Measurements from ENCODE around the gene SPEM3.
"Not testable (repeated sequence)": the region's sequence is repeated elsewhere in the genome, so short reads cannot be mapped to it uniquely, and the experiment has no call there.

Gene SPEM3

DNA sequence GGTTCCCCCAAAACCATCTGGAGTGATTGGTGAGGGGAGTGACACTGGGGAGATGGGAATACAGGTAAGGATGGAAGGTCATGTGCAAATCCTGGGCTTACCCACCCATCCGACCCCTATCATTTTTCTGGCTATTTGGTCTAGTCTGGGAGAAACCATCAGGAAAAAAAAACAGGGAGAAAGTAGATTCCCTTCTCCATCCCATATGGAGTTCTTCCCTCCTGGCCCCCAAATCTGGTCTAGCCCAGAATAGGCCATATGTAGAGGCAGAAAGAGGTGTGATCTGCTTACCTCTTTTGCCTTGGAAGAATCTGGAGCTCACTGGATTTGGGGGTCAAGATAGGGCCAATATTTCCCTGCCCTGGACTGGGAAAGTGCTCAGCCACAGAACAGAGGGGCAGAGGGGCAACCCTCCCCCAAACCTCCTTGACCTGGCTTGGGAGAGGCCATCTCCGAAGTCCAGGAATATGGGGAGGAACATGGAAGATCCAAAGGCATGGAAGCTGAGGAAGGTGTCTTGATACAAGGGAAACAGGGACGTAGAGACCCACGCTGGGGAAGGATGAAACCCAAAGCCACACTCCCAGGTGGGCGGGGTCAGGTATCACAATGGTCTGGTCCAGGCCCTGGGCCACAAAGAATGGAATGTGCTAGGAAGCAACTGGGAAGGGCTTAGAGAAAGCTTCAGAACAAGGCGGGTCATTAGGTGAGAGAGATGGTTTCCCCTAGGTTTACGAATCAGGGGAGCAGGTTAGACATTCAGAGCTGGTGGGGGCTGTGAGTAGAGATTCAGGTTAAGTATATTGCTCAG is 32.4 kb downstream of the SPEM3 start:
- peaks cover 4% of the 10 kb centered on the region for H3K4me1 ChIP-seq (ENCODE audit: control insufficient read depth, insufficient read depth, low read length)
- H3K27me3 ChIP-seq (ENCODE audit: control insufficient read depth, insufficient read depth, low read length), result peaks cover 2% of the 10 kb centered on the region
- no peak overlapping the region for H3K9ac ChIP-seq (ENCODE audit: low read depth, low read length)
- no peak overlapping the region for H3K4me3 ChIP-seq (ENCODE audit: low read depth, low read length)
- no peaks in the 10 kb centered on the region for H3K9me3 ChIP-seq (ENCODE audit: control insufficient read depth, insufficient read depth, low read length)
- H3K36me3 ChIP-seq (ENCODE audit: control insufficient read depth, insufficient read depth, low read length), result peaks cover 2% of the 10 kb centered on the region

DNA sequence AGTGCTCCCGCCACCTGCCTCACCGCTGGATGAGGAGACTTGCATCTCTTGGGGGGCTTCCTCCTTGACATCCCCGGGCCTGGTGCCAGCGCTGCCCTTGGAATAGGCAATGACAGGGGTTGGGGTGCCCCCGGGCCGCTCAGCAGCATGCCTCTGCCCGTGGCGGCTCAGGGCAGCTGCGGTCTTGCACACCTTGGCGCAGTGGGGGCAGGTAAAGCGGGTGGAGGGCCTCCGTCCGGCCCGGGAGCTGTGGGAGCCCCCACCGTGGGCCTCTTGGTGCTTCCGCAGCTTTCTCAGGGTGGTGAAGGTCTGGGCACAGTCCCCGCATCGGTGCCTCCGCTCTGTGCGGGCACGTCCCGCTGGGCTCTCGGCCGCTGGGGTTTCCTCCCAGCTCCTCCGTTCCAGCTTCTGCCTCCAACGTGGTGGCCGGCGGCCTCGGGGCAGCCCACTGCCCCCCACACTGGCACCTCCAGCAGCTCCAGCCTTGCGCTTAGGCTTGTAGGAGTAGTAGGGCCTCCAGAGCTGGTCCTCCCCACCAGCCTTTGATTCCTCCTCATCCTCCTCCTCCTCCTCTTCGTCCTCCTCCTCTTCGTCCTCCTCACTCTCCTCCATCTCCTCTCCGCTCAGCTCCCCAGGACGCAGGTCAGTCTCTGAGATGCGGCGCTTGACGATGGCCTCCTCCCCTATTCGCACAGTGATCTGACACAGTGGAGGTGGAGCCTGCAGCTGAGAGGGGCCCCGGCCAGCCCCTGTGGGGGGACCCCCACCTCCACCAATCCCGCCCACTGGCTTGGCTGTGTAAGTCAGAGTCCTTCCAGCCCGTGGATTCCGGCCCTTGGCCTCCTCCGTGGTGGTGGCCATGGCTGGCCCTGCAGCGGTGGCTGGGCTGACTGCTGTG is 34.1 kb downstream of the SPEM3 start:
- H3K4me3 ChIP-seq (ENCODE audit: low read depth, low read length), result no peak overlapping the region
- H3K9me3 ChIP-seq (ENCODE audit: control insufficient read depth, insufficient read depth, low read length), result no peaks in the 10 kb centered on the region
- H3K4me1 ChIP-seq (ENCODE audit: control insufficient read depth, insufficient read depth, low read length), result peaks cover 4% of the 10 kb centered on the region
- H3K27me3 ChIP-seq (ENCODE audit: control insufficient read depth, insufficient read depth, low read length), result peaks cover 2% of the 10 kb centered on the region
- peaks cover 2% of the 10 kb centered on the region for H3K36me3 ChIP-seq (ENCODE audit: control insufficient read depth, insufficient read depth, low read length)
- H3K9ac ChIP-seq (ENCODE audit: low read depth, low read length), result no peak overlapping the region

DNA sequence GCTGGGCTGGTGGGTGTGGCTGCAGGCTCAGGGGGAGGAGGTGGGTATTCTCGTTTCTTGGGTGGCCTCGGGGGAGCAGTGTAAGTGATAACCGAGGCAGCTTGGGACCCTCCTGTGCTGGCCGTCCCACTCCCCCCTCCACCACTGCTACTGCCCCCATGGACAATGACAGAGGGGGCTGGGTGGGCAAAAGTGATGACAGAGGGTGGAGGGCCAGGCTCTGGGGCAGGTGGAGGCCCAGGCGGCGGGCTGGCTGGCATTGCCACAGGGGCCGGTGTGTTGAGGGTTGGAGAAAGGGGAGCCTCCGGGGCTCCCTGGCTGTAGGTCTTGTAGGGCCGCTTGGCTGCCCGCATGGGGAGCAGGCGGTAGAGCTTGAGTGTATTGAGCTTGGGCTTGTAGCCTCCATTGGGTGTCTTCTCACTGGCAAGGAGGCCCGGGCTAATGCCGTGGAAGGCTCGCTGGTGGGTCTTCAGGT is 34.8 kb downstream of the SPEM3 start:
- Histone ChIP-seq H3K36me3 (ENCODE audit: control insufficient read depth, insufficient read depth, low read length) (peaks cover 2% of the 10 kb centered on the region), H3K27me3 (ENCODE audit: control insufficient read depth, insufficient read depth, low read length) (peaks cover 2% of the 10 kb centered on the region), H3K4me1 (ENCODE audit: control insufficient read depth, insufficient read depth, low read length) (peaks cover 4% of the 10 kb centered on the region), H3K4me3 (ENCODE audit: low read depth, low read length) (no peak overlapping the region), H3K9ac (ENCODE audit: low read depth, low read length) (no peak overlapping the region), H3K9me3 (ENCODE audit: control insufficient read depth, insufficient read depth, low read length) (no peaks in the 10 kb centered on the region)

DNA sequence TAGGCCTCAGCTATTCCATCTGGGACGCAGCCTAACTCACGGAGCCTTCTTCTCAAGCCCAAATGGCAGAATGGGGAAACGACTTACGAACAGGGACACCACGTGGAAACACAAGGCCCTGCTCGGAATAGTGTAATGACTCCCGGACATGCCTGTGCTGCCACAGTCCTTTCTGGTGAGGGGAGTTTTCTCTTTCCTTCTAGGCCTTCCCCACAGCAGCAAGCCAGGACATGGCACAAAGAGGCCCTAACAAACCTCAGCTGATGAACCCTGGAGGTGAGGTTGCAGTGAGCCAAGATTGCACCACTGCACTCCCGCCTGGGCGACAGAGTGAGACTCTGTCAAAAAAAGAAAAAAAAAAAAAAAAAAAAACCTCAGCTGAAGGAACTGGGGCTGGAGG is 35.4 kb downstream of the SPEM3 start:
- no peak overlapping the region for H3K9ac ChIP-seq (ENCODE audit: low read depth, low read length)
- no peaks in the 10 kb centered on the region for H3K9me3 ChIP-seq (ENCODE audit: control insufficient read depth, insufficient read depth, low read length)
- H3K4me3 ChIP-seq (ENCODE audit: low read depth, low read length), result no peak overlapping the region
- peaks cover 2% of the 10 kb centered on the region for H3K36me3 ChIP-seq (ENCODE audit: control insufficient read depth, insufficient read depth, low read length)
- H3K4me1 ChIP-seq (ENCODE audit: control insufficient read depth, insufficient read depth, low read length), result peaks cover 4% of the 10 kb centered on the region
- H3K27me3 ChIP-seq (ENCODE audit: control insufficient read depth, insufficient read depth, low read length), result peaks cover 2% of the 10 kb centered on the region

DNA sequence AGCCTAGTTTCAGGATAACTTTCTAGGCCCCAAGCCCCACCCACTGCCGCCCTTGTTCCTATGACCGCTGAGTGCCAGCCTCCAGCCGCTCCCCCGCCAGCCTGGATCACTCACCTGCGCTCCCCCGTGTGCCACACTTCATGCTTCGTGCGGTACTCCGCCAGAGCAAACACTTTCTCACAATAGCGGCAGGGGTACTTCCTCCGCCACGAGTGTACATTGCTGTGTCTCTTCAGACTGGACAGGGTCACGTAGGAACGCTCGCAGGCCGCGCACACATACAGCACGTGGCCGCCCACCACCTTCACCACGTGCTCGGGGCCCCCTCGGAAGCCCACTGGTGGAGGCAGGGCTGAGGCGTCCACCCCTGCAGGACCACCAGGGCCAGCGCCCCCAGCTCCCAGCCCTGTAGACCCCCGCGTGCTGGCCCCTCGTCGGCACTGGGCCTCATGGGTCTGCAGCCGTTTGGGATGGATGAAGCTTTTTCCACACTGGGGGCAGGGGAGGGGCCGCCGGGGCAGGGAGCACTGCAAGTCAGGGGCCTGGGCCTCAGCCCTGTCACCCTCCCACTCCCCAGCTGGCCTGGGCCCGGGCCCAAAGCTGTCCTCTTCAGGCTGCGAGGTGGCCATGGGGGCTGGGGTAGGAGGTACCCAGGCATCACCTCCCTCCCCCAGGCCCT is 37.1 kb downstream of the SPEM3 start:
- peaks cover 4% of the 10 kb centered on the region for H3K4me1 ChIP-seq (ENCODE audit: control insufficient read depth, insufficient read depth, low read length)
- H3K9ac ChIP-seq (ENCODE audit: low read depth, low read length), result no peak overlapping the region
- peaks cover under 1% of the 10 kb centered on the region for H3K27me3 ChIP-seq (ENCODE audit: control insufficient read depth, insufficient read depth, low read length)
- H3K36me3 ChIP-seq (ENCODE audit: control insufficient read depth, insufficient read depth, low read length), result peaks cover 2% of the 10 kb centered on the region
- no peak overlapping the region for H3K4me3 ChIP-seq (ENCODE audit: low read depth, low read length)
- no peaks in the 10 kb centered on the region for H3K9me3 ChIP-seq (ENCODE audit: control insufficient read depth, insufficient read depth, low read length)

DNA sequence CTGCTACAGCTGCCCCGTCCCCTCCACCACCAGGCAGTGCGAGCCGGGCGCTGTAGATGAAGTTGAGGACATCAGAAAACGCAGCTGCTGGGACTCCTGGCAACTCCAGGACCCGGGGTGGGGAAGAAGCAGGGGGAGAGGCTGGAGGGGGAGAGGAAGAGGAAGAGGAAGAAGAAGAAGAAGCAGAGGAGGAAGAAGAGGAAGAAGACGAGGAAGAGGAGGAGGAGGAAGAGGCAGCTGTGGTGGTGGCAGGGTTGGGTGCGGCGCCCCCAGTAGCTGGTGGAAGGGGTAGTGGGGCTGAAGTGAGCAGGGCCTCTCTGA is 37.6 kb downstream of the SPEM3 start:
- Histone ChIP-seq H3K9ac (ENCODE audit: low read depth, low read length) (no peak overlapping the region), H3K36me3 (ENCODE audit: control insufficient read depth, insufficient read depth, low read length) (peaks cover 2% of the 10 kb centered on the region), H3K9me3 (ENCODE audit: control insufficient read depth, insufficient read depth, low read length) (no peaks in the 10 kb centered on the region), H3K4me1 (ENCODE audit: control insufficient read depth, insufficient read depth, low read length) (no peaks in the 10 kb centered on the region), H3K27me3 (ENCODE audit: control insufficient read depth, insufficient read depth, low read length) (no peaks in the 10 kb centered on the region), H3K4me3 (ENCODE audit: low read depth, low read length) (no peak overlapping the region)

DNA sequence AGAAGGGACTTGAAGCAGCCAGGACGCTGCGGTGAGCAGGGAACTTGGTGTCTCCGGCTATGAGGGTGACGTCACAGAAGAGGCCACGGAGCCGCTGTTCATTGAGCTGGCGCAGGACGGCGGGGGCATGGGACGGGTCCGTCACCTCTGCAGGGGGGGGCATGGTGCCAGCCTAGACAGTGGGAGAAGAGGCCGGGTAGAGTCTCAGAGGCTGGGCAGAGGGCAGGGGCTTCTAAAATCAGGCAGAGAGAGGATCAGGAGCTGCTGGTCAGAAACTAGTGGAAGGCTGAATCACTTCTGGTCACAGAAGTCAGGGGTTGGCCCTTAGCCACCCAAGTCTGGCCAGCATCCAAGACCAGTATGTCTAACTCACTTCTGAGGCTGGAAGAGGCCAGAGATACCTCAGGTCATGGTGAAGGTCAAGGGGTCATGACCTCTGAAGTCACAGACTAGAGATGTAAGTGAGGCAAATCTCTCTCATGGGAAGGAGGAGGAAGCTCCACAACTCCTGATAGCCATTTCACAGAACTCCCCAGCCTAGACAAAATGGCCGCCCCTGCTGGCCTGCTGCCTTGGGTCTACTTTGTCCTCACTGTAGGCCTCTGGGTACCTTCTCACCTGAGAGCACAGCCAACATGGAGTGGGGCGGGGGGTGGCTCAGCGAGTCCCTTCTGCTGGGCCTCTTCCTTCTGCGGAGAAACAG is 38.1 kb downstream of the SPEM3 start:
- Histone ChIP-seq H3K36me3 (ENCODE audit: control insufficient read depth, insufficient read depth, low read length) (peaks cover 2% of the 10 kb centered on the region), H3K9me3 (ENCODE audit: control insufficient read depth, insufficient read depth, low read length) (no peaks in the 10 kb centered on the region), H3K9ac (ENCODE audit: low read depth, low read length) (no peak overlapping the region), H3K4me3 (ENCODE audit: low read depth, low read length) (no peak overlapping the region), H3K27me3 (ENCODE audit: control insufficient read depth, insufficient read depth, low read length) (no peaks in the 10 kb centered on the region), H3K4me1 (ENCODE audit: control insufficient read depth, insufficient read depth, low read length) (no peaks in the 10 kb centered on the region)

DNA sequence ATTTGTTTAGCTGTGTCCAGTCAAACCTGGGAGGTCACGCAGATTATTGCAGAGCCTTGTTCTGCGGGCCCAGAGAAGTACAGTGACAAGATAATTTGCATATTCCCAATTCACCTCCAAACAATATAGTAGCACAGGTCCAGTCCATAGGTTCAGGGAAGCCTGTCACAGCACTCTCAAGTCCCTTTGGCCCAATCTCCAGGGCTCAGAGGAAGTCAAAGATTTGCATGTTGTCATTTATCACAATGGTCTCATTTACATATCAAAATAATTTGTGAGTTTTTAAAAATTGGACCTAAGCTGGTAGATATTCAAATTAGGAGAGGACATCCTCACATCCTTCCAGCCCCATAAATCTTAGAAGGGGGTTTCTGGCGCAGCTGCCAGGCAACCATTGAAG is 38.8 kb downstream of the SPEM3 start:
- Histone ChIP-seq H3K9me3 (ENCODE audit: control insufficient read depth, insufficient read depth, low read length) (no peaks in the 10 kb centered on the region), H3K4me1 (ENCODE audit: control insufficient read depth, insufficient read depth, low read length) (no peaks in the 10 kb centered on the region), H3K4me3 (ENCODE audit: low read depth, low read length) (no peak overlapping the region), H3K36me3 (ENCODE audit: control insufficient read depth, insufficient read depth, low read length) (peaks cover 2% of the 10 kb centered on the region), H3K9ac (ENCODE audit: low read depth, low read length) (no peak overlapping the region), H3K27me3 (ENCODE audit: control insufficient read depth, insufficient read depth, low read length) (no peaks in the 10 kb centered on the region)

DNA sequence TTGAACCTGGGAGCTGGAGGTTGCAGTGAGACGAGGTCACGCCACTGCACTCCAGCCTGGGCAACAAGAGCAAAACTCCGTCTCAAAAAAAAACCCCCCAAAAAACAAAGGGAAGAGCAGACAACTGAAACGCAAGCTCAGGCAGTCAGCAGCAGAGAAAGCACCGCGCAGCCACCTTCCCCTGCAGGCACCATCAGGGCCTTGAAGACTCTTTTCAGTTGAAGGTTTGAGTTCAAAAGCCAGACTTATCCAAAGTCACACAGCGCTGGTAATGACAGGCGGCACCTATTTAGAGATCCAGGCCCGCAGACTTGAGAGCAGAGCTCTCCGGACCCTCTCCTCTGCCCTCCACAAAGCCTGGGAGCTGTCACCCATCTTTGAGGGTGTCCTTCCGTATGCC is 39.6 kb downstream of the SPEM3 start:
- Histone ChIP-seq H3K4me1 (ENCODE audit: control insufficient read depth, insufficient read depth, low read length) (no peaks in the 10 kb centered on the region), H3K4me3 (ENCODE audit: low read depth, low read length) (no peak overlapping the region), H3K36me3 (ENCODE audit: control insufficient read depth, insufficient read depth, low read length) (peaks cover 2% of the 10 kb centered on the region), H3K9me3 (ENCODE audit: control insufficient read depth, insufficient read depth, low read length) (no peaks in the 10 kb centered on the region), H3K27me3 (ENCODE audit: control insufficient read depth, insufficient read depth, low read length) (no peaks in the 10 kb centered on the region), H3K9ac (ENCODE audit: low read depth, low read length) (no peak overlapping the region)

DNA sequence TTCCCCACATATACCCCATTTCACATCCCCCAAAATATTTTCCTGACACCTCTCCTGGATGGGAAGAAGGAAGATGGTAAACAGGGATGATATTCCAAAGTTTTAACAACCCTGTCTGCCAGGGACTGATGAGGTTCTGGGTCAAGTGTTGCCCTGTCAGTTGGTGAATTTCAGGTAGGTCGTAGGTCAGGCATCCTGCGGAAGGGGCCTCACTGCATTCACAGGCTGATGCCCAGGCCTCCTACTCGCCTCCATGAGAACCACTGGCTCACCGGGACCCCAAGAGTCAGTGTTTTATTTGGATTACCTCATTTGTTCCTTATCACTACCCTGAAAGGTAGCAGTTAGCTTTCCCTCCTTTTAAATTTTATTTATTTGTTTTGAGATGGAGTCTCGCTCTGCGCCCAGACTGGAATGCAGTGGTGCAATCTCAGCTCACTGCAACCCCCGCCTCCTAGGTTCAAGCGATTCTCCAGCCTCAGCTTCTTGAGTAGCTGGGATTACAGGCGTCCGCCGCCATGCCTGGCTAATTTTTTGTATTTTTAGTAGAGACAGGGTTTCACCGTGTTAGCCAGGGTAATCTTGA is 40.2 kb downstream of the SPEM3 start:
- Histone ChIP-seq H3K4me3 (ENCODE audit: low read depth, low read length) (no peak overlapping the region), H3K9ac (ENCODE audit: low read depth, low read length) (no peak overlapping the region), H3K36me3 (ENCODE audit: control insufficient read depth, insufficient read depth, low read length) (peaks cover 2% of the 10 kb centered on the region), H3K27me3 (ENCODE audit: control insufficient read depth, insufficient read depth, low read length) (no peaks in the 10 kb centered on the region), H3K9me3 (ENCODE audit: control insufficient read depth, insufficient read depth, low read length) (no peaks in the 10 kb centered on the region), H3K4me1 (ENCODE audit: control insufficient read depth, insufficient read depth, low read length) (no peaks in the 10 kb centered on the region)

DNA sequence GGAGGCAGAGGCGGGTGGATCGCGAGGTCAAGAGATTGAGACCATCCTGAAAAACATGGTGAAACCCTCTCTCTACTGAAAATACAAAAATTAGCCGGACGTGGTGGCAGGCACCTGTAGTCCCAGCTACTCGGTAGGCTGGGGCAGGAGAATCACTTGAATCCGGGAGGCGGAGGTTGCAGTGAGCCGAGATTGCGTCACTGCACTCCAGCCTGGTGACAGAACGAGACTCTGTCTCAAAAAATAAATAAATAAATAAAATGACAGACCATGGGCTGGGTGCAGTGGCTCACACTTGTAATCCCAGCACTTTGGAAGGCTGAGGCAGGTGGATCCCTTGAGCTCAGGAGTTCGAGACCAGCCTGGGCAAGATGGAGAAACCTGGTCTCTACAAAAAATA is 41.2 kb downstream of the SPEM3 start:
- H3K9ac ChIP-seq (ENCODE audit: low read depth, low read length); H3K4me3 ChIP-seq (ENCODE audit: low read depth, low read length); H3K4me1 ChIP-seq (ENCODE audit: control insufficient read depth, insufficient read depth, low read length); H3K27me3 ChIP-seq (ENCODE audit: control insufficient read depth, insufficient read depth, low read length); H3K36me3 ChIP-seq (ENCODE audit: control insufficient read depth, insufficient read depth, low read length); H3K9me3 ChIP-seq (ENCODE audit: control insufficient read depth, insufficient read depth, low read length): not testable (repeated sequence)
